ENCODE measurements around the gene ZMAT5. TPM values are rescaled to one million over a fixed set of nuclear protein-coding genes. Genes with fewer than 3 reads are reported as not detected.

ZMAT5 gene
- total RNA-seq, 1 donor from 2014 or later = 29.0 TPM

DNA sequence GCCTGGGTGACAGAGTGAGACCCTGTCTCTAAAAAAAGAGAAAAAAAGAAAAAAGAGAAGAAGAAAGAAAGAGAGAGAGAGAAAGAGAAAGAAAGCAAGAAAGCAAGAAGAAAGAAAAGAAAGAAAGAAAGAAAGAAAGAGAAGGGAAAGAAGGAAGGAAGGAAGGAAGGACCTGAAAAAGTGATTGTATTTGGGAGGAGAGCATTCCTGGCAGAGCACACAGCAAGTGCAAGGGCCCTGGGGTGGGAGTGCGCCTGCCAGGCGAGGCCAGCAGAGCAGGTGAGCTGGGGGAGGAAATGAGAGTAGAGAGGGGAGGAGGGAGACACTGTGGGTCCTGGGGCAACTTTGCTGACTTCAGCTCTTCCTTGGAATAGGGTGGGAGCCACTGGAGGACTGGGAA, 54.7 kb downstream of the ZMAT5 start:
- intact Hi-C loops (cut with micrococcal nuclease) = no loop called here

DNA sequence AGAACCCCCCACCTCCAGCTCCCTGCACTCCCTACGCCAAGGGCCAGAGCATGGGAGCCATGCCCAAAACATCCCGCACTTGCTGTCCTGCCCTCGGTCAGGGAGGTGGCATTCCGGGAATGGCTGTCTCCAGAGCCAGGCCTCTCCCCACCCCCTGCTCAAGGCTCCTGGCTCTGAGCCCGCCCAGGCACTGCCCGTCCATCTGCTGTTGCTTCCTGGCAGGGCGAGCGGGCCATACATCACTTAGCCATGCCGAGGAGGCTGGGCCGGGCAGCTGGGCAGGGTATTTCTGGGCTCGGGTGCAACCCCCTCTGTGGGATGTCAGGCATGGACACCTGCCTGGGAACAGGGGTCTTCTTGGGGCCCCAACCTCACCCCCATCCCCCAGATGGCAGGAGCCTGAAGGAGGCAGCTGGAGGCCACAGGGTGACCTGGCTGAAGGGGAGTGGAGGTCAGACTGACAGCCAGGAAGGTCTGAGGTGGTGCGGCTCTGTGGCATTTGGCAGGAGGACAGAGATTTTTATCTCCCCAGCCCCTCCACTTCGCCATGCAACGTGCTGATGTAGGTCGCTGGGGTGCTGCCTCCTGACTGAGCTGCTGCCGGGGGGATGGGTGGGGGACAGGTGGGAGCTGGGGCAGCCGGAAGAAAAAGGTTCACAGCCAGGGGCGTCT, 55.7 kb downstream of the ZMAT5 start:
- intact Hi-C loops (cut with micrococcal nuclease) = no loop called here

DNA sequence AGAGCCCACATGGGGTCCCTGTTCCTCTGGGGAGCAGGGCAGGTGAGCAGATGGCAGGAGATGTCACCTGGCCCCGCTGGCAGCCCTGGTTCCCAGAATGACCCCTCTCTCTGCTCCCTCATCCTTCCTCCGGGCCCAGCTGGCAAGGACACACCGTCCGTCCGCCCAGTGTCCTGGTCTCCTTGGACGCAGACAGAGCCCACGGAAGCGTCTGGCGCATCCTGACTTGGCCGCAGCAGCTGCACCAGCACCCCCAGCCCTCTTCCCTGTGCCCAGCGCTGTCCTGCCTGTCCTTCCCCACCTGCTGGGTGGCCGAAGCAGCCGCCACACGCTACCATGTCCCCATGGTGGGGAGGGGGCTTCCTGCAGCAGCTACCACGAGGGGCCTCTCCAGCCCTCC, 56.6 kb downstream of the ZMAT5 start:
- intact Hi-C loops (cut with micrococcal nuclease) = no loop called here

DNA sequence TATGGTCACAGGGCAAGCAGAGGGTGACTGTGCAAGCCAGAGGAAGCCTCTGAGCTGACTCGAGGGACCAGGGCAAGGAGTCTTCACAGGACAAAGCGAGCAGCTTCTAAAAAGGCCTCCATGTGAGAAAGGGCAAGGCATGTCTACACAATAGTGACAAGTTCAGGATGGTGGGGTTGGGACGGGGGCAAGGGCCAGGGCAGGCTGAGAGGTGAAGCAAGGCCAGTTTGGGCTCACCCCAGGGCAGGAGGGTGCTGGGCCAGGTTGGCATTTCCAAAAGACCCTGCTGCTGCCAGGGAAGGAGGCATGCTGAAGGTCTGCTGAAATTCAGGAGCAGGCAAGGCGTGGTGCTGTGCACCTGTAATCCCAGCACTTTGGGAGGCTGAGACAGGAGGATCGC, 59.3 kb downstream of the ZMAT5 start:
- intact Hi-C loops (cut with micrococcal nuclease) = no loop called here

DNA sequence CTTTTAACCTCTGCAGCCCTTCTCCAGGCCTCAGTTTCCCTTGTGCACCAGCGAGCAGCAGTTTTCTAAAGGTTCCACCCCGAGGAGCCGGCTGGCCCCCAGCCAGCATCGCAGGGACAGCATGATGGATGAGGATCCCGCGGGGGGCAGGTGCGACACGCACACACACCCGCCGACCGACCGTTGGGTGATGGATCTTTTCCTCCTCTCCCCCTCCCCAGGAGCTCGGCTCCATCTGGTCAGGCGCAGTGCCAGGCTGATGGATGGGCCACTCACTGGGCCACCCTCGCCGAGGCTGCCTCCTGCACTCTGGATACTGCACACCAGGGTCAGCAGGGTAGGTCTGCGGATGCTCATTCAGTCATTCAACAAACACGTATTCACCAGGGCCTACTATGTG, 59.8 kb downstream of the ZMAT5 start:
- intact Hi-C loops (cut with micrococcal nuclease) = no loop called here

DNA sequence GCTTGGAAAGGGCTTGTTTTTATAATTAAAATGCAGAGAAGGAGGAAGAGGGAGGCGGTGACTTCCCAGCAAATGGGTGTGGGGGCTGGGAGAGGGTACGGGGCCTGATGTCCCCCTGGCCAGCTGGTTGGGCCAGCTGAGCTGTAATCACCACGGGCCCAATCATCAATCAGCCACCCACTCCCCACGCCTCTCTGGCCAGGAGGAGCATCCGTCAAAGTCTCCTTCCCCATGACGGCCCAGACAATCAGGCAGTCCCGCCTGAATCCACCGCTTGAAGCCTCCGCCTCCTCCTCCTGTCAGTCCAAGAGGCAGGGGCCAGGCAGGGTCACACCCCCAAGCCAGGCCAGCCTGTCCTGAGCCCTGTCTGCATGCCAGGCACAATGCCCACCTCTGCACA, 60.3 kb downstream of the ZMAT5 start:
- intact Hi-C loops (cut with micrococcal nuclease) = no loop called here

DNA sequence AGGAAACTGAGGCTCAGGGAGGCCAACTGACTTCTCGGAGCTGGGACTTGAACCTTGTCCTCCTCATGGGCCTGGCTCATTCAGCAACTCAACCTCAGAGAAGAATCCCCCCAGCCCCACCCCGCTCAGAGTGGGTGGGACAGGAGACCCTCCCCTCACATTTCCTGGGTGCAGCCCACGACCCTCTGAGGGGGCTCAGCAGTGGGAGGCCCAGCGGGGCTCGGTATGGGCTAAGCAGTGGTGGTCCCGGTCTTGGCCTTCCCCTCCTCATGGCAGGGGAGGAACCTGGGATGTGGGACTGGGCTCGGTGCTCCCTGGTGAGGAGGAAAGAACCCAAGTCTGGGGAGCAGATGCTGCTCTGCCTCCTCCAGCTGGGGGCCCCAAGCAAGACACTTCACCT, 61.2 kb downstream of the ZMAT5 start:
- intact Hi-C loops (cut with micrococcal nuclease) = no loop called here

DNA sequence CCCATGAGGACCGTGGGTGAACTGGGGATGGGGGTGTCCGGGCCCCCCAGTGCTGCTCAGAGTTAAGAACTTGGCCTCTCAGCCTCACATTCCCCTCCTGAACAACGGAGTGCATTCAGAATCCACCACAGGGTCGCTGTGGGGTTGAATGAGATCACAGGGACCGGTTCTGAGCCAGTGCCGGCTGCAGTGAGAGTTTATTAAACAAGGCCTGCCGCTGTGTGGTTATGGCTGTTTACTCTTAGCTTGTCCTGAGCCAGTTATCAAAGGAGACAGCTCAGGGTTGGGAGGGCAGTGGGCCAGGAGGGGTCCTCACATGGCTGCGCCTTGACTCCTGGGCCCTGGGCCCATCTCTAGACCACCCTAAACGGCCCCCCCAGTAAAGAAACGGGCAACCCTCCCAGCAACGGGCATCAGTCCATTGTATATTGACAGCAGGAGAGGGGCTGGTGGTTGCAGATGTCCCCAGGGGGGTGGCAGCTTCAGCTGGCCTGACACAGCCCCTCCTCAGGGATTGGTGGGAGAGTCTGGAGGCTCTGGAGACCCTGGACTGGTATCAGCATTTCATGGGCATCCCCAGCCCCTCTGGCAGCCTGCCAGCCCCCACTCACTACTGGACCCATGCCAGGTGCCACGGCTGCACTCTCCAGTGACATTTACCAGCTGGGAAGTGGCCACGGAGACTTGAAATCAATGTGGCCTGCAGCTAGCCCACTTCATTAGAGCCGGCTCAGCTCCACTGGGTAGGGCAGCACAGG, 62.1 kb downstream of the ZMAT5 start:
- intact Hi-C loops (cut with micrococcal nuclease) = loop anchor here (5.0 kb wide), 1 partner anchor 383 kb away; no protein-coding TSS in a partner anchor

DNA sequence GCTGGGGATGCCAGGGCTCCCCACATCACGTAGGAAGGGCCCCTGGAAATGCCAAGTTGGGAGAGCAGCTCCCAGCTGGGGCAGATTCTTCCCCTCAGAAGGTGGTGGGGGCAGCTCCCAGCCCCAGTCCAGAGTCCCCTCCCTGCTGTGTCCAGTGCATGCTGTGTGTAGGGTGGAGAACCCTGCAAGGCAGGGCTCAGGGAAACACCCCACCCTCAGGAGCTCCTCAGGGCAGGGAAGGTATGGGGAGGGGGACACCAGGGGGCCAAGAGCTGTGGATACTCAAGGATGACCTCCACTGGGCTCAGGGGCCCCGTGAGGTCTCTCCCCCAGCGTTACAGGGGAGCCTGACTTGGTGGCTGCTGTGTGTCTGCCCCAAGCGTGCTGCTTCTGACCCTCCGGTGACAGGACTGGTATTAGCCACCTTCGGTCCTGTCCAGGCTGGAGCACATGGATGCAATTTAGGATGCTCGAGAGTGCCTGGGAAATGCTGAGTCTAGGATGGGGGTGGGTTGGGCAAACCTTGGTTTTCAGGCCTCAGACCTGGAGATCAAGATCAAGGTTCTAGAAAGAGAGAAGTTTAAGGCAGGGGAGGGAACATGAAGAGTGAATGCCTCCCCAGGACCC, 63.1 kb downstream of the ZMAT5 start:
- intact Hi-C loops (cut with micrococcal nuclease) = loop anchor here (5.0 kb wide), 1 partner anchor 384 kb away; no protein-coding TSS in a partner anchor

DNA sequence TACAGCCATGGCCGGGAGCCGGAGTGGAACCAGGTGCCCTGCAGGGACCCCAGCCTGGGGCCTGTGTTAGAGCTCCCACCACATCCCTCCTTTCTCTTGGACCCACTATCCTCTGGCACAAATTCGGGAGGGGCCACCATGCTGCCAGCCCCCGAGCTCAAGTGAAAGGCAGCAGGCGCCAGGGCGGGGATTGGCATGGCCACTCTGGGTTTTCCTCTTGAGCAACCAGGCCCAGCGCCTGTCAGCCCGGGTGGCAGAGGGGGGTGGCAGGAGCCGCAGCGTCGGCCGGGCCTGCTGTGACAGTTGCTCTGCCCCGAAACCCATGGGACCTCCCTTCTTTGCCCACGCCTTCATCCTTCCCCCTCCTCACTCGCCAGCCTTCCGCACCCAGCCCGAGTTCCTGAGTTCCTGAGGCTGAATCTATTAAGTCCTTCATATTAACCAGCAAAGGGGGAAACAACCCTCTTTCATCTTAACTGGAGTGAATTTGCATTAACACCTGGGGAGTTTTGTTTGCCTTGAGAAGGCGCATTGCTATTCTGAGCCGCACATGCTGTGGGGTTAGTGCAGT, 63.8 kb downstream of the ZMAT5 start:
- intact Hi-C loops (cut with micrococcal nuclease) = loop anchor here (5.0 kb wide), 1 partner anchor 384 kb away; no protein-coding TSS in a partner anchor

DNA sequence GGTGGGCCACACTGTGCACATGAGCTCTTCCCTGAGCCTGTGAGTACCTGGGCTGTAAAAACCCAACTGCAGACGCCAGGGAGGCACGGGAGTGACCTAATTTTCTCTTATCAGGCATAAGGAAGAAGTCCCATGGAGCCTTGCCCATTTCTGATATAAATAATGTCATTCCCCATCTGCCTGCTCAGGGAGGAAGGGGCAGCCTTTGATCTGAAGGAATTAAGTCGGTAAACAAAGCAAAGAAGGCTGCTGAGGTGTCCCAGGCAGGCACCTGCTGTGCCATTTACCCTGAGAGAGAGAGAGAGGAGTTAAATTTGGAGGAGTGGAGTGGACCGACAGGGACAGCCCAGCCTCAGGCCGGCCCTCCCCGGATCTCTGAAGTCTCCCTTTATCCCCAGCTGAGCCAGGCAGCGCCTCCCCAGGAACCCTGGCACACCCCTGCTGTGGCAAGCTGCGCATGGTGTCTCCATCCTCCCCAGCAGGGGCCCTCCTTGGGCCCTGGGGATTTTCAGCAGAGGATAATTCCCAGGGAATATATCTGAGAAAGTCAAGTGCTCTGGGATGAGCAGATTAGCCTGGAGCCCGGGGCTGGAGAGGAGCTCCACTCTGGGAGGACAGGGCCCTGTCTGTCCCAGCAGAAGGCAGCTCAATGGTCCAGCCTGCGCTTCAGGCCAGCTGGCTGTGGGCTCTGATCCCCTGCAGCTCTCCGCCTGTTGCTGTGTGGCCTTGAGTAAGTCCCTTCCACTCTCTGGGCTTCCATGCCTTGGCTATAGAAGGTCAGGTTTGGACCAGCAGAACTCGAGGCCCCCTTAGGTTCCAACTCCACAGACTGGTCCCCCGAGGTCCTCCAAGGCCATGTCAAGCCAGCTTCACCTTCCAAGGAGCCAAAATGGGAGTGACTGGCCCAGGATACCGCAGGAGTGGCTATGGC, 64.5 kb downstream of the ZMAT5 start:
- intact Hi-C loops (cut with micrococcal nuclease) = loop anchor here (1.0 to 5.0 kb wide), 3 partner anchors 65 to 385 kb away; partner anchors contain the start of genes UQCR10 and ZMAT5

DNA sequence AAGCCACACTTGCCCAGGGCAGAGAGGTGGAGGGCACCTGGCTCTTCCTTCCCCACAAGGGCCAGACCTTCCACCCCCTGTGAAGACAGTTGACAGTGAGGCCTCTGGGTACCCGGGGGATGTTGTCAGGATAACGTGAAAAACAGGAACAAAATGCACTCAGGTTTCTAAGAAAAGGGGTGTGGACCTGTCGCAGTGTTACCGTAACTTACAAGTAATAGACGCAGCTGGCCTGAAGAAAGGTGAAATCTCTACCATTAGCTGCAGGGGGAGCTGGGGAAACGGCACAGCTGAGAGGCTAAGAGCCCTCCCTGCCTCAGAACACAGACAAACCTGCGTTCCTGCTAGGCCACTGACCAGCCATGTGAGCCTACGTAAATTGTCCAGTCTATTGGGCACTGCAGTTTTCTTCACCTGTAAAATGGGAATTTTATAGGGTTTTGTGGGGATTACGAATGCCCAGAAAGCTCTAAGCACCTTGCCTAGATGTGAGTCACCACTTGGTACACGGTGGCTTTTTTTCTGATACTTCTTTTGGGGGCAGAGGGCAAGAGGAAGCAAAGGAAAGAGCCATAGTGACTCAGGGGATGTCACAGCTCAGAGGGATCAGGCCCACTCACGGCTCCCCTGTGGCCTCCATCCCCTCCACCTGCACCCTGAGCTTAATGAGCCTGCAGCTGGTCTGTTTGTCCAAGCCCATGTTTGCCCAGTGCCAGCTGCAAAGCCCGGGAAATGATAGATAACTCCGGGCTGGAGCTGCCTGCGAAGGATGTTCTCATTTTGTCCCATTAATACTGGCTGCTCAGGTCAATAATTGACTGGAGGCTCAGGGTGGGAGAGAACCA, 65.4 kb downstream of the ZMAT5 start:
- intact Hi-C loops (cut with micrococcal nuclease) = loop anchor here (1.0 to 5.0 kb wide), 3 partner anchors 66 to 386 kb away; partner anchors contain the start of genes UQCR10 and ZMAT5

DNA sequence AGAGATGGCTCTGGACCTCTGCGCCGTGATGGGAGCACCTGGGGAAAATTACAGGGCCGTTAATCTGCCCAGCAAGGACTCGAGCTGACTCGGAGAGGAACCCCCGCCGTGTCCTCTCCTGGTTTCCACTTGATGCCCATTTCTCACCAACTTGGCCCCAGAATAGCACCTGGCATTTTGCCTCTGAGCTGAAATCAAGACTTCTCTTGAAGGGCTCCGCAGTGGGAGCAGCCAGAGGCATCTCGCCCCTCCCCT, 66.0 kb downstream of the ZMAT5 start:
- intact Hi-C loops (cut with micrococcal nuclease) = loop anchor here (1.0 to 5.0 kb wide), 3 partner anchors 66 to 386 kb away; partner anchors contain the start of genes UQCR10 and ZMAT5

DNA sequence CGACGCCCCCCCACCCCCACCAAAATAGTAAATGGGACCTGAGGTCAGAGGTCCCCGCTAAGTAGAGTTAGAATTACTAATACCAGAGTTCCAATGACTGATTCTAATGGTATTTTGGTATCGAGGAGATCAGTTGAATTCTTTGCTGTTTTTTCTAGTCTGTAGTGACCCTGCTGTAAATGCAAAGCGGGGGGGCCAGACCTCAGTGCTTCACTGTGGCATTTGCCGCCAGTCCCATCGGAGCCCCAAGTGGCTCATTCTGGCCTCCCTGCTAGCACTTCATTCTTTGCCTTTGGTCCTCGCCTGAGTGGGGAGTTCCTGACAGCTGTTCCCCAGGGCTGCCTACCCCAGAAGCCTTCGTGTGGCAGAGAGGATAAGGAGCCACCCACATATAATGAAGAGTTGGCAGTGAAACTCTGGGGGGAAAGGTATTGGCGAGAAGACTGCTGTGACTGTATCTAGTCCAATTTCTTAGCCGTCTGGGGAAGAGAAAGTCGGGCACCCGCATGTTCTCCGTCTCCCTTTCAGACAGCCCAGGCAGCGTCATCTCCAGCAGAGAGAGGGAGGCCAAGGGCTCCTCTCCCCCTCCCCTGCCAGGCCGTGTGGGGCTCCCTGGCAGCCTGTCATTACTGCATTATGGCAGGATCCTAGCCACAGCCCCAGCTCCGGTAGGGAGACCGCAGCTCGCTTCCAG, 66.5 kb downstream of the ZMAT5 start:
- intact Hi-C loops (cut with micrococcal nuclease) = loop anchor here (2.0 to 5.0 kb wide), 2 partner anchors 304 to 387 kb away; no protein-coding TSS in a partner anchor

DNA sequence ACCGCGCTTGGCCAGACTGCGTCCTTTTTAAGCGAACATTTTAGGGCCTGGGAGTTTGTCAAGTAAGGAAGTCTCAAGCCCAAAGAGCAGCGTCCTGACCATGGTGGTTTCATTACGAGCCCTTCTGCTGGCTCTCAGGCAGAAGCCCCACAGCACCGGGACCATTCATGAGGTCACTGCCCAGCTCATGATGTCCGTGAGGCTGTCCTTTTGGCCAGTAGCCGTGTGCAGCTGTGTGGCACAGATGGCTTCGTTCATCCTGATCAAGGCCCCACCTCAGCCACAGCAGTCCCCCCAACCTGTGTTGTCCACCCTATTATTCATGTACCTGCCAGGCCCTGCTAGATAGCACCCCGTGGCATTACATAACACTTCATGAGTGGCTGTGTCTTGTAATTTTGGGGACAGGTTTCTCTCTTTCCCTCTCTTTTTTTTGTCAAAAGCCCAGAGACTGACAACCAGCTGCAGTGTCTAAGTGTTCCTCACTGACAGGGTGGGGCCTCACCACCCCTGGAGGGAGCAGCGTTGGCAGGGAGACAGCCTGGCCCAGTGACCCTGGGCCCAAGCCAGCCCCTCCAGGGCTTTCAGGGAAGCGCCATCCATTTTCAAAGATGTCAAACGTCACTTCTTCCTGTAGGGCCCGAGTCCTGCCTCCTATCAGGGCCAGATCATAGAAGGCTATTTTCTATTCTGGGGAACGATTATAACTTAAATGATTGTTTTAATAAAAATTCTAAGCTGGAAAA, 68.8 kb downstream of the ZMAT5 start:
- intact Hi-C loops (cut with micrococcal nuclease) = no loop called here

DNA sequence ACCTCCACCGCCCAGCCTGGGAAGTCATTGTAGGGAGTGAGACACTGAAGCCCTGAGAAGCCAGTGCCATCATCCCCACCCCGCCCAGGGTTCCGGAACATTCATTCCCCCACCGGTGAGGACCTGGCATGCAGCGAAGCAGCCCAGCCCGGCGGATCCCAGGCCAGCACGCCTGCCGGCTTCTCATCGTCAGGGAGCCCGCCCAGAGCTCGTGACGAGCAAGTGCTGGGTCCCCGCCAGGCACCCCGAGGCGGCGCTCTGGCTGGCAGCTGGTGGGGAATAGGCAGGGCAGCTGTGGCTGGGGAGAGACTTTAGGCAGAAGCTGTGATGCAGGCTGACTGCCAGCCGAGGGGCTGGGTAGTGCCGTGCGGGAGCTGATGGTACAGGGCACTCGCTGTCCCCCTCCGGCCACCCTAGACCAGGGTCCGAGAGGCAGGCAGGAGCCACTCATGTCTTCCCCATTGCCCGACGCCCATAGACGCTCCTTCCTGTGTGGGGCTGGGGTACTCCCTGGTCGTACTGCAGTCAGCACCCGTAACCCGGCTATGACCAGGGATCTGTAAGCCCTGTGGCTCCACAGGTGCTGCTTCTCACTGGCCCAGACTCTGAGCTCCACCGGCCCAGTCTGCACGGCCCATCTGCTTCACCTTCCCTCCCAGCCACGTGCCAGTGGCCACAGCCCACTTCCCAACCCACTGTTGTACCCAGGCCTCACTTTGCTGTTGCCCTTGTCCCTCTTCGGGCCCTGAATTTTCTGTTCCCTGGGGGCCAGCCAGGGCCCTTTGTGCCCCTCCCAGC, 71.5 kb downstream of the ZMAT5 start:
- intact Hi-C loops (cut with micrococcal nuclease) = no loop called here

DNA sequence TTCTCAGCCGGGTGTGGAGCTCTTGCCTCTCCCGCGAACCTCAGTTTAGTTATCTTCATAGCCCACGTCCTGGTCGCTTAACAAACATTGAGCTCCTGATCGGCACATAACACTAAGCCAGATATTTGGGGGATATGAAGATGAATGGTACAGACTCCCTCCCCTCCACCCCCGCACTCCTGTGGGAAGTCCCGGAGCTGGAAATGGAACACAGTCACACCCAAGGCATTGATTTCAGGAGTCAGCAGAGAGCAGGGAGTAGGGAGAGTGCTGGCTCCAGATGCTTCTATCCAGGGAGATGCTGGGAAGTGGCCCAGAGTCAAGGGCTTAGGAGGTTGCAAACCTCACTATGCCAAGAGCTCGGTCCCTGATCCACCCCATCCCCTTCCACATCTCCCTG, 73.1 kb downstream of the ZMAT5 start:
- intact Hi-C loops (cut with micrococcal nuclease) = no loop called here

DNA sequence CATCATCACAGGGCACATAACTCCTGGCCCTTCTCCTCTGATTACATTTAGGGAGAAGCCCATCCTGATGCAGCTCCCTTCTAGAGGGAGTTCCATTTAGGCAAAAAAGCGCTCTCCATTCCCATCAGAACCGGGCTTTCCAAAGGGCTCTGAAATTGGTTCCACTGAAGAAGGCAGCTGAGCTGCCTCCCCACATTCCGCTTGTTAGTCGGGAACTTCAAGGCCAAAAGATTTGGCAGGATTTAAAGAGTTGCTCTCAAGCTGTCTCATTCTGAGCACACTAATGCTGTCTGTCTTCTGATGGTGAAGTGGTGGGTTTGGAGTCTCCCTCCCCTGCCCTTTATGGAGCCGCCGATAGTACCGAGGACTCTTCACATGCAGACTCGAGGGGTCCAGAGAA, 73.6 kb downstream of the ZMAT5 start:
- intact Hi-C loops (cut with micrococcal nuclease) = no loop called here
